H1 (cell line): ENCODE results near the gene ENTPD6. TPM values are rescaled to one million over a fixed set of nuclear protein-coding genes. Genes with fewer than 3 reads are reported as not detected.

Experiments used
- CTCF ChIA-PET: fragments of 300-600 bp; sonication (Branson Sonifier 250); formaldehyde crosslinking; loops from one replicate; lab custom pipeline; 2021; ENCODE audit not compliant: partially characterized antibody; lab: Charles Lee
- POLR2A ChIA-PET: fragments of 300-600 bp; sonication (Branson Sonifier 250); formaldehyde crosslinking; loops from one replicate; lab custom pipeline; 2021; ENCODE audit warnings: inconsistent platforms; ENCODE audit not compliant: partially characterized antibody; lab: Charles Lee
- DNase-seq, 2 experiments: peaks; one replicate each; pipeline versions ENCODE4 v3.0.0 to v3.0.0-alpha.2; 2010 to 2022; ENCODE audit warnings: low spot score in 2 of 2, low read depth in 1 of 2, mixed read lengths in 1 of 2
- FAIRE-seq: peaks from 2 replicates; lab custom pipeline; 2011; peaks lifted over from hg19 to GRCh38; lab: Jason Lieb, UNC
- H2AFZ ChIP-seq: 2 replicates; pipeline ENCODE4 v1.8.1; 2012; ENCODE audit warnings: low read length, inconsistent platforms
- H2AK5ac ChIP-seq: 2 replicates; pipeline ENCODE4 v1.6.1; 2013; ENCODE audit warnings: low read depth, low read length
- H2BK120ac ChIP-seq: replicated peaks from 2 replicates; pipeline ENCODE3; 2013; ENCODE audit warnings: low read depth, low read length, inconsistent platforms
- H2BK12ac ChIP-seq: 2 replicates; pipeline ENCODE4 v1.6.1; 2013; ENCODE audit warnings: low read depth, low read length
- H2BK15ac ChIP-seq: 2 replicates; pipeline ENCODE4 v1.6.1; 2013; ENCODE audit warnings: low read length
- H2BK20ac ChIP-seq: 2 replicates; pipeline ENCODE4 v1.6.1; 2013; ENCODE audit warnings: low read length
- H2BK5ac ChIP-seq: 2 replicates; pipeline ENCODE4 v1.6.1; 2013; ENCODE audit warnings: low read depth, low read length
- H3K14ac ChIP-seq: 2 replicates; pipeline ENCODE4 v1.6.1; 2013; ENCODE audit warnings: inconsistent platforms; ENCODE audit not compliant: insufficient read length
- H3K18ac ChIP-seq: 2 replicates; pipeline ENCODE4 v1.6.1; 2013; ENCODE audit warnings: low read length; ENCODE audit errors: extremely low read depth
- H3K23ac ChIP-seq: 2 replicates; pipeline ENCODE4 v1.6.1; 2013; ENCODE audit warnings: inconsistent platforms; ENCODE audit not compliant: insufficient read length
- H3K23me2 ChIP-seq: 2 replicates; pipeline ENCODE4 v1.6.1; 2013; ENCODE audit warnings: low read depth, low read length
- H3K27ac ChIP-seq: 2 replicates; pipeline ENCODE4 v1.6.1; 2011; ENCODE audit warnings: low read depth, low read length, inconsistent platforms
- H3K27me3 ChIP-seq, 4 experiments: replicated peaks in 1 of 4; 1 replicate in 1 of 4; 2 replicates in 3 of 4; pipeline versions ENCODE4 v1.6.1 to v1.8.1; 2011 to 2013; ENCODE audit warnings: low read length in 3 of 4, mild to moderate bottlenecking in 3 of 4, inconsistent platforms in 2 of 4, mixed read lengths in 2 of 4, moderate library complexity in 1 of 4; ENCODE audit not compliant: control insufficient read depth in 3 of 4, insufficient read depth in 3 of 4; ENCODE audit errors: extremely low read depth in 1 of 4
- H3K36me3 ChIP-seq, 4 experiments: 2 replicates each; pipeline versions ENCODE4 v1.6.1 to v1.8.1; 2011 to 2013; ENCODE audit warnings: mild to moderate bottlenecking in 4 of 4, low read length in 3 of 4, moderate library complexity in 2 of 4, control low read depth in 1 of 4, inconsistent platforms in 1 of 4; ENCODE audit not compliant: insufficient read depth in 4 of 4, control insufficient read depth in 2 of 4
- H3K4ac ChIP-seq: replicated peaks from 2 replicates; pipeline ENCODE3; 2013; ENCODE audit warnings: low read length, low read depth, mixed read lengths, inconsistent platforms; ENCODE audit not compliant: insufficient read length
- H3K4me1 ChIP-seq, 4 experiments: replicated peaks in 1 of 4; 1 replicate in 1 of 4; 2 replicates in 3 of 4; pipeline versions ENCODE4 v1.6.1 to v1.8.1; 2011 to 2013; ENCODE audit warnings: low read length in 3 of 4, inconsistent platforms in 2 of 4, mixed read lengths in 1 of 4; ENCODE audit not compliant: insufficient read depth in 4 of 4, control insufficient read depth in 3 of 4
- H3K4me2 ChIP-seq, 2 experiments: 2 replicates each; pipeline versions ENCODE4 v1.6.1 to v1.8.1; 2011 to 2013; ENCODE audit warnings: low read depth in 2 of 2, low read length in 2 of 2, control low read depth in 1 of 2, inconsistent platforms in 1 of 2, mild to moderate bottlenecking in 1 of 2; ENCODE audit not compliant: insufficient read depth in 1 of 2
- H3K4me3 ChIP-seq, 4 experiments: fragments of 200-600, 300-600 bp in 1 of 4; sonication (generic), shearing (Covaris generic), sonication (Bioruptor Twin) in 1 of 4; 2 replicates each; pipeline versions ENCODE4 v1.5.1 to v1.8.1; 2011 to 2016; ENCODE audit warnings: low read length in 4 of 4, low read depth in 3 of 4, control low read depth in 2 of 4, inconsistent platforms in 2 of 4, mild to moderate bottlenecking in 2 of 4, mixed read lengths in 1 of 4, moderate library complexity in 1 of 4; ENCODE audit not compliant: insufficient read depth in 2 of 4; ENCODE audit errors: extremely low read depth in 1 of 4
- H3K56ac ChIP-seq: replicated peaks from 2 replicates; pipeline ENCODE3; 2013; ENCODE audit warnings: low read depth, mild to moderate bottlenecking, mixed read lengths, low read length, inconsistent platforms; ENCODE audit not compliant: insufficient read length
- H3K79me1 ChIP-seq: 2 replicates; pipeline ENCODE4 v1.6.1; 2013; ENCODE audit warnings: low read depth, low read length, control low read depth
- H3K79me2 ChIP-seq, 2 experiments: 2 replicates each; pipeline versions ENCODE4 v1.6.1 to v1.8.1; 2012 to 2013; ENCODE audit warnings: low read length in 2 of 2, mild to moderate bottlenecking in 2 of 2, inconsistent platforms in 1 of 2; ENCODE audit not compliant: insufficient read depth in 2 of 2, control insufficient read depth in 1 of 2
- H3K9ac ChIP-seq, 4 experiments: replicated peaks in 1 of 4; 1 replicate in 1 of 4; 2 replicates in 3 of 4; pipeline versions ENCODE4 v1.6.1 to v1.8.1; 2011 to 2013; ENCODE audit warnings: low read depth in 3 of 4, low read length in 3 of 4, control low read depth in 2 of 4, mild to moderate bottlenecking in 2 of 4, moderate library complexity in 2 of 4, inconsistent platforms in 1 of 4; ENCODE audit errors: extremely low read depth in 1 of 4
- H3K9me3 ChIP-seq, 2 experiments: 2 replicates each; pipeline versions ENCODE4 v1.6.1 to v1.8.1; 2012 to 2013; ENCODE audit warnings: mild to moderate bottlenecking in 2 of 2, moderate library complexity in 2 of 2, control low read depth in 1 of 2, inconsistent platforms in 1 of 2, low read depth in 1 of 2, low read length in 1 of 2, mixed read lengths in 1 of 2; ENCODE audit not compliant: insufficient read depth in 2 of 2
- H4K20me1 ChIP-seq, 2 experiments: replicated peaks in 1 of 2; 2 replicates each; pipeline versions ENCODE3 to v1.8.1; 2011 to 2013; ENCODE audit warnings: inconsistent platforms in 2 of 2, low read length in 2 of 2, mild to moderate bottlenecking in 1 of 2; ENCODE audit not compliant: insufficient read depth in 2 of 2, control insufficient read depth in 1 of 2
- H4K5ac ChIP-seq: 2 replicates; pipeline ENCODE4 v1.6.1; 2013; ENCODE audit warnings: low read length, low read depth, mixed read lengths, inconsistent platforms; ENCODE audit not compliant: insufficient read length
- H4K8ac ChIP-seq: 2 replicates; pipeline ENCODE4 v1.8.0; 2013; ENCODE audit warnings: mild to moderate bottlenecking, moderate library complexity, low read length, inconsistent platforms; ENCODE audit not compliant: insufficient read depth; ENCODE audit errors: extremely low read depth
- H4K91ac ChIP-seq: replicated peaks from 2 replicates; pipeline ENCODE3; 2013; ENCODE audit warnings: low read length, mixed read lengths, inconsistent platforms; ENCODE audit not compliant: insufficient read length
- CEBPB ChIP-seq: IDR thresholded peaks from 2 replicates; pipeline ENCODE4 v1.6.1; 2012; ENCODE audit warnings: low read depth, low read length
- KDM5A ChIP-seq: fragments of 200-600 bp; IDR thresholded peaks from 2 replicates; pipeline ENCODE4 v1.7.1; 2012; ENCODE audit warnings: mild to moderate bottlenecking, low read length, inconsistent platforms, mixed read lengths
- NRF1 ChIP-seq: IDR thresholded peaks from 2 replicates; pipeline ENCODE4 v1.6.1; 2011; ENCODE audit warnings: mild to moderate bottlenecking, low read depth, low read length, improper control_type of control experiment
- WGBS, 2 experiments: shearing (Covaris generic) in 1 of 2; methylation state at CpG; one replicate each; pipeline versions ENCODE4 v1.1.6 to v1.1.7; 2013 to 2015; ENCODE audit warnings: low lambda C conversion rate in 2 of 2, mixed read lengths in 2 of 2, inconsistent platforms in 1 of 2, low coverage in 1 of 2, missing lambda C conversion rate in 1 of 2; ENCODE audit not compliant: insufficient replicate concordance in 2 of 2, insufficient coverage in 1 of 2, insufficient read length in 1 of 2; ENCODE audit errors: extremely low coverage in 1 of 2, missing lambda C conversion rate in 1 of 2; 5-methylcytosine and 5-hydroxymethylcytosine counted together
- polyA plus RNA-seq, 7 experiments: library from polyadenylated mRNA; depleted of rRNA in 3 of 7; stranded (reverse) in 5 of 7; unstranded in 2 of 7; fragments of >200 nt in 5 of 7; fragments of 200-250 nt in 2 of 7; gene quantifications; 1 replicate in 5 of 7; 2 replicates in 1 of 7; 4 replicates in 1 of 7; pipeline versions ENCODE4 v1.2.1 to v1.2.3, GENCODE V29; 2011 to 2013; ENCODE audit warnings: missing spikeins in 2 of 7, mixed read lengths in 2 of 7
- total RNA-seq: library from RNA; stranded (reverse); fragmentation: NEBNext Ultra II Directional; extraction: Animal tissue kit (Norgen Biotek cat#: 25700); gene quantifications from 2 replicates; pipeline ENCODE4 v1.2.1, GENCODE V29; 2021

The ENTPD6 gene
- total and polyA plus RNA-seq, 2 of the 8 experiments (the other 6 are each of a cell fraction or from before 2014, with no cell fraction given), result 47.8 to 57.3 TPM

DNA sequence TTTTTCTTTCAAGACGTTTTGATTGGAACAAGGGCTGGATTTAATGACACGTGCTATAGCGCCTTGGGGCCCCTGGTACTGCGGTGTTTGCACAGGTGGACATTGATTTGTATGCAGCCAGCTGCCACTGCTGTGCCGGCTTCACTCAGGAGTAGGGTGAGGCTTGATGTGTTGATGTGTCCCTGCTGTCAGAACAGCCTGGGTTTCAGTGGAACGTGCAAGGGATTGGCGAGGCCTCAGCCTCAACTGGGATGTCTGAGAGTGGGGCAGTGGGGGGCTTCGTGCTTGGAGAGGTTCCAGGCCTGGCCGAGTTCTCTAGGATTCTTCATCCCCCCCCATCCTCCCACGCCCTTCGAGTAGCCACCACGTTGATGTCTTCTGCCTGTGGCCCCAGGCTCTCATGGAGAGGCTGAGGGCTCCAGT is 75.3 kb downstream of the ENTPD6 start:
- Histone ChIP-seq H3K79me2 (no peaks in the 10 kb centered on the region), H3K4me1 (no peaks in the 10 kb centered on the region; a peak in 2 of 7 replicates), H3K56ac (no peak overlapping the region), H3K79me1 (peaks cover 2% of the 10 kb centered on the region), H2BK120ac (no peak overlapping the region), H2BK5ac (no peak overlapping the region), H2BK15ac (no peak overlapping the region), H3K18ac (no peak overlapping the region), H3K9ac (no peak overlapping the region), H3K36me3 (peaks cover 5 to 24% (median 15%) of the 10 kb centered on the region in 4 experiments; a peak in 7 of 8 replicates), H3K14ac (no peak overlapping the region), H4K91ac (no peak overlapping the region), H2AK5ac (no peak overlapping the region), H3K23ac (no peak overlapping the region), H3K27ac (no peak overlapping the region), H2BK20ac (no peak overlapping the region), H4K20me1 (peaks cover 4 to 5% of the 10 kb centered on the region in 2 experiments), H2AFZ (no peak overlapping the region), H4K8ac (no peak overlapping the region), H3K27me3 (no peaks in the 10 kb centered on the region), H3K4me2 (no peak overlapping the region), H3K9me3 (no peaks in the 10 kb centered on the region), H3K23me2 (no peaks in the 10 kb centered on the region), H4K5ac (no peak overlapping the region), H3K4me3 (no peak overlapping the region), H3K4ac (no peak overlapping the region), H2BK12ac (no peak overlapping the region)
- WGBS, 2 experiments, result 93% methylated on average over 12 of the region's 12 CpGs; no CpG with 5 or more reads in 1 of the 2 experiments
- no peak for FAIRE-seq
- peak in 1 of 2 experiments; percentile 29 for DNase-seq
- ChIA-PET CTCF (no interaction called here), POLR2A (no interaction called here)
- no peak for TF ChIP-seq NRF1
- TF ChIP-seq KDM5A, result no peak
- TF ChIP-seq CEBPB, result no peak
